Epithelial cell of proximal tubule (primary cell): ENCODE data around the gene PLEKHO2. TPM values are rescaled to one million over a fixed set of nuclear protein-coding genes. Genes with fewer than 3 reads are reported as not detected.
"Not testable (repeated sequence)": the region's sequence is repeated elsewhere in the genome, so short reads cannot be mapped to it uniquely, and the experiment has no call there.

ENCODE experiments used
- DNase-seq: peaks from one replicate; pipeline ENCODE4 v3.0.0-alpha.2; 2011; ENCODE audit warnings: low read depth
- H3K4me3 ChIP-seq: 2 replicates; pipeline ENCODE4 v1.5.1; 2011; ENCODE audit warnings: low read depth, mild to moderate bottlenecking, low read length
- total RNA-seq: library from RNA; depleted of rRNA; stranded (reverse); fragments of >200 nt; gene quantifications from 2 replicates; pipeline ENCODE4 v1.2.3, GENCODE V29; 2015
- TF ChIP-seq, protein P1 (sequence below): conservative IDR thresholded peaks from 2 replicates; pipeline ENCODE4 v1.5.1; 2012; ENCODE audit warnings: low read depth, mild to moderate bottlenecking, low read length

PLEKHO2 gene
- 3.9 and 6.4 TPM in 2 replicates for total RNA-seq

GRCh38 chr15:64841344-64842095, at the start of gene PLEKHO2:
Gene PLEKHO2 (plus strand): TSS chr15:64841915. CDS start chr15:64842017, 102 bp downstream.
- peak within 1 kb of the TSS; percentile 97 for H3K4me3 ChIP-seq
- TF ChIP-seq, protein P1, sequence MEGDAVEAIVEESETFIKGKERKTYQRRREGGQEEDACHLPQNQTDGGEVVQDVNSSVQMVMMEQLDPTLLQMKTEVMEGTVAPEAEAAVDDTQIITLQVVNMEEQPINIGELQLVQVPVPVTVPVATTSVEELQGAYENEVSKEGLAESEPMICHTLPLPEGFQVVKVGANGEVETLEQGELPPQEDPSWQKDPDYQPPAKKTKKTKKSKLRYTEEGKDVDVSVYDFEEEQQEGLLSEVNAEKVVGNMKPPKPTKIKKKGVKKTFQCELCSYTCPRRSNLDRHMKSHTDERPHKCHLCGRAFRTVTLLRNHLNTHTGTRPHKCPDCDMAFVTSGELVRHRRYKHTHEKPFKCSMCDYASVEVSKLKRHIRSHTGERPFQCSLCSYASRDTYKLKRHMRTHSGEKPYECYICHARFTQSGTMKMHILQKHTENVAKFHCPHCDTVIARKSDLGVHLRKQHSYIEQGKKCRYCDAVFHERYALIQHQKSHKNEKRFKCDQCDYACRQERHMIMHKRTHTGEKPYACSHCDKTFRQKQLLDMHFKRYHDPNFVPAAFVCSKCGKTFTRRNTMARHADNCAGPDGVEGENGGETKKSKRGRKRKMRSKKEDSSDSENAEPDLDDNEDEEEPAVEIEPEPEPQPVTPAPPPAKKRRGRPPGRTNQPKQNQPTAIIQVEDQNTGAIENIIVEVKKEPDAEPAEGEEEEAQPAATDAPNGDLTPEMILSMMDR: no peak
- DNase-seq: no peak

GRCh38 chr15:64792282-64792681, 49.4 kb upstream of the PLEKHO2 start:
- TF ChIP-seq, protein P1: no peak
- no peak for DNase-seq
- H3K4me3 ChIP-seq: no peak overlapping the region

DNA sequence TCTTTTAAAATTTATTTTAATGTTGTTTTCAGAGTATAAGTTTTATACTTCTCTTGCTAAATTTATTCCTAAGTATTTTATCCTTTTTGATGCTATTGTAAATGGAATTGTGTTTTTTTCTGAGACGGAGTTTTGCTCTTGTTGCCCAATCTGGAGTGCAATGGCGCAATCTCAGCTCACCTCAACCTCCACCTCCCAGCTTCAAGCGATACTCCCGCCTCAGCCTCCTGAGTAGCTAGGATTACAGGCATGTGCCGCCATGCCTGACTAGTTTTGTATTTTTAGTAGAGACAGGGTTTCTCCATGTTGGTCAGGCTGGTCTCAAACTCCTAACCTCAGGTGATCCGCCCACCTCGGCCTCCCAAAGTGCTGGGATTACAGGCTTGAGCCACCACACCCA, 46.4 kb upstream of the PLEKHO2 start:
- not testable (repeated sequence) for H3K4me3 ChIP-seq, DNase-seq

DNA sequence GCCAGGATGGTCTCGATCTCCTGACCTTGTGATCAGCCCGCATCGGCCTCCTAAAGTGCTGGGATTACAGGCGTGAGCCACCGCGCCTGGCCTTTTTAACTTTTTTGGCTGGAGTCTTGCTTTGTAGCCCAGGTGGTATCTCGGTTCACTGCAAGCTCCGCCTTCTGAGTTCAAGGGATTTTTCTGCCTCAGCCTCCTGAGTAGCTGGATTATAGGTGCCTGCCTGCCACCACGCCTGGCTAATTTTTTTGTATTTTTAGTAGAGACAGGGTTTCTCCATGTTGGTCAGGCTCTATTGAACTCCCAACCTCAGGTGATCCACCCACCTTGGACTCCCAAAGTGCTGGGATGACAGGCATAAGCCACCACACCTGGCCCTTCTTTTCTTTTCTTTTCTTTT, 45.8 kb upstream of the PLEKHO2 start:
- DNase-seq, H3K4me3 ChIP-seq: not testable (repeated sequence)

DNA sequence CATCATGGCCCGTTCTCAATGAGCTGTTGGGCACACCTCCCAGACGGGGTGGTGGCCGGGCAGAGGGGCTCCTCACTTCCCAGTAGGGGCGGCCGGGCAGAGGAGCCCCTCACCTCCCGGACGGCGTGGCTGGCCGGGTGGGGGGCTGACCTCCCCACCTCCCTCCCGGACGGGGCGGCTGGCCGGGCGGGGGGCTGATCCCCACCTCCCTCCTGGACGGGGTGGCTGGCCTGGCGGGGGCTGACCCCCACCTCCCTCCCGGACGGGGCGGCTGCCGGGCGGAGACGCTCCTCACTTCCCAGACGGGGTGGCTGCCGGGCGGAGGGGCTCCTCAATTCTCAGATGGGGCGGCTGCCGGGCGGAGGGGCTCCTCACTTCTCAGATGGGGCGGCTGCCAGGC, 42.8 kb upstream of the PLEKHO2 start:
- DNase-seq, H3K4me3 ChIP-seq: not testable (repeated sequence)

GRCh38 chr15:64800476-64800875, 41.2 kb upstream of the PLEKHO2 start:
- TF ChIP-seq, protein P1: no peak
- H3K4me3 ChIP-seq: no peak overlapping the region
- no peak for DNase-seq

DNA sequence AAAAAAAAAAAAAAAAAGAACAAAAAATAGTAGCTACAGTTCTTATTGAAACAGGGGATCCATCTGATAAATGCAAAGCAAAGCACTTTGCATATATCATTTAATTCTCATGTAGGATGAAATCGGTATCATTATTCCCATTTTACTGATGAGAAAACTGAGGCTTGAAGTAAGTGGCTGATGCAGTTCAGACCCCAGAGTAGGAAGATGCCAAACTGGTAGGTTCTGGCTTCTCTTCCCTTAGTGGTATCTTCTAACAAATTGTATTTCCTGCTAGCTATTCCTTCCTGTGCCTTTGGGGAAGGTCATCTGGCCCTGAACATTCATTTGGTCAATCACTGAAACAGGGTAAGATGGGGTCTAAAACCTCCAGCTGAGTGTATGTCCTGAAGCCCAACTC, 38.2 kb upstream of the PLEKHO2 start:
- H3K4me3 ChIP-seq: no peak overlapping the region
- TF ChIP-seq, protein P1: no peak
- DNase-seq: no peak

- TF ChIP-seq, protein P1: no peak
- no peak overlapping the region for H3K4me3 ChIP-seq
- no peak for DNase-seq
These were observed 37.1 kb upstream of the PLEKHO2 start for GRCh38 chr15:64804619-64805018.
